RPMI7951 (cell line): Measurements from ENCODE around the gene GTPBP1. TPM values are rescaled to one million over a fixed set of nuclear protein-coding genes. Genes with fewer than 3 reads are reported as not detected.

ENCODE experiments used
- total RNA-seq: library from RNA; depleted of rRNA; stranded (reverse); fragments of >200 nt; shearing (Covaris generic); gene quantifications from 2 replicates; pipeline ENCODE4 v1.2.3, GENCODE V29; 2014; rRNA removed

GTPBP1 gene
- total RNA-seq, 1 experiment from 2014 or later: 16.3 TPM

Other genes with a start within 250 kb of the GTPBP1 start
- gene KDELR3, start 237.8 kb upstream of the GTPBP1 start, total RNA-seq: 75.3 and 82.1 TPM in 2 replicates
- gene DDX17, start 199.6 kb upstream of the GTPBP1 start, total RNA-seq: 354 and 483 TPM in 2 replicates
- 0.12 and 0.20 TPM in 2 replicates for gene DMC1, start 135.8 kb upstream of the GTPBP1 start, total RNA-seq
- 1.3 and 2.3 TPM in 2 replicates for gene FAM227A, start 49.6 kb upstream of the GTPBP1 start, total RNA-seq
- 14.1 and 19.7 TPM in 2 replicates for gene CBY1, start 49.3 kb upstream of the GTPBP1 start, total RNA-seq
- 56.5 and 61.2 TPM in 2 replicates for gene TOMM22, start 24.0 kb upstream of the GTPBP1 start, total RNA-seq
- 46.5 and 62.0 TPM in 2 replicates for gene JOSD1, start 5.0 kb upstream of the GTPBP1 start, total RNA-seq
- gene SUN2, start 50.1 kb downstream of the GTPBP1 start, total RNA-seq: 47.8 and 69.2 TPM in 2 replicates
- 8.3 and 9.5 TPM in 2 replicates for gene DNAL4, start 88.2 kb downstream of the GTPBP1 start, total RNA-seq
- gene NPTXR, start 138.1 kb downstream of the GTPBP1 start, total RNA-seq: 0.12 and 0.39 TPM in 2 replicates
- 14.5 and 23.5 TPM in 2 replicates for gene CBX6, start 166.3 kb downstream of the GTPBP1 start, total RNA-seq